H9 (cell line): ENCODE measurements around the gene RNF113B. TPM values are rescaled to one million over a fixed set of nuclear protein-coding genes. Genes with fewer than 3 reads are reported as not detected.

Source experiments
- DNase-seq: peaks from one replicate; pipeline ENCODE4 v3.0.0-alpha.2; 2017
- H2AFZ ChIP-seq: one replicate; pipeline ENCODE4 v1.6.1; 2013; ENCODE audit warnings: mild to moderate bottlenecking, low read length, control low read depth, moderate library complexity
- H2AK5ac ChIP-seq: 2 replicates; pipeline ENCODE4 v1.6.1; 2013; ENCODE audit warnings: low read length, control low read depth, mixed read lengths; ENCODE audit not compliant: insufficient read length
- H2BK120ac ChIP-seq: one replicate; pipeline ENCODE4 v1.6.1; 2013; ENCODE audit warnings: low read depth, mild to moderate bottlenecking, low read length, control low read depth, inconsistent platforms; ENCODE audit not compliant: poor library complexity, severe bottlenecking
- H2BK12ac ChIP-seq: 2 replicates; pipeline ENCODE4 v1.6.1; 2013; ENCODE audit warnings: low read length, control low read depth, mixed read lengths, low read depth; ENCODE audit not compliant: insufficient read length
- H2BK15ac ChIP-seq: 2 replicates; pipeline ENCODE4 v1.6.1; 2013; ENCODE audit warnings: low read depth, low read length, control low read depth
- H2BK20ac ChIP-seq: one replicate; pipeline ENCODE4 v1.6.1; 2013; ENCODE audit warnings: low read depth, mild to moderate bottlenecking, low read length, control low read depth, inconsistent platforms; ENCODE audit not compliant: poor library complexity, severe bottlenecking
- H2BK5ac ChIP-seq: 2 replicates; pipeline ENCODE4 v1.6.1; 2013; ENCODE audit warnings: low read length, control low read depth, mixed read lengths; ENCODE audit not compliant: insufficient read length
- H3K14ac ChIP-seq: 2 replicates; pipeline ENCODE4 v1.6.1; 2013; ENCODE audit warnings: low read length, control low read depth; ENCODE audit not compliant: insufficient read depth
- H3K18ac ChIP-seq: 2 replicates; pipeline ENCODE4 v1.6.1; 2013; ENCODE audit warnings: low read depth, mild to moderate bottlenecking, mixed read lengths, low read length, control low read depth; ENCODE audit not compliant: insufficient read length
- H3K23ac ChIP-seq: 2 replicates; pipeline ENCODE4 v1.6.1; 2013; ENCODE audit warnings: low read length, control low read depth, mixed read lengths, low read depth; ENCODE audit not compliant: insufficient read length
- H3K23me2 ChIP-seq: 2 replicates; pipeline ENCODE4 v1.6.1; 2013; ENCODE audit warnings: low read depth, mild to moderate bottlenecking, mixed read lengths, low read length, control low read depth; ENCODE audit not compliant: insufficient read length, poor library complexity, severe bottlenecking
- H3K27ac ChIP-seq: 2 replicates; pipeline ENCODE4 v1.5.1; 2013; ENCODE audit warnings: low read length, control low read depth, mixed read lengths, low read depth; ENCODE audit not compliant: insufficient read length
- H3K27me3 ChIP-seq: 2 replicates; pipeline ENCODE4 v1.6.1; 2013; ENCODE audit warnings: low read length, control low read depth, inconsistent platforms; ENCODE audit not compliant: insufficient read depth
- H3K4ac ChIP-seq: 2 replicates; pipeline ENCODE4 v1.6.1; 2013; ENCODE audit warnings: low read depth, mild to moderate bottlenecking, control low read depth, inconsistent platforms, low read length, moderate library complexity
- H3K4me1 ChIP-seq: 2 replicates; pipeline ENCODE4 v1.6.1; 2013; ENCODE audit warnings: low read length, control low read depth, inconsistent platforms; ENCODE audit not compliant: insufficient read depth
- H3K4me2 ChIP-seq: 2 replicates; pipeline ENCODE4 v1.6.1; 2013; ENCODE audit warnings: low read length, control low read depth, mixed read lengths; ENCODE audit not compliant: insufficient read length, insufficient read depth
- H3K56ac ChIP-seq: 2 replicates; pipeline ENCODE4 v1.6.1; 2013; ENCODE audit warnings: low read depth, mild to moderate bottlenecking, mixed read lengths, low read length, control low read depth; ENCODE audit not compliant: insufficient read length
- H3K79me1 ChIP-seq: 2 replicates; pipeline ENCODE4 v1.6.1; 2013; ENCODE audit warnings: low read depth, mild to moderate bottlenecking, moderate library complexity, low read length, control low read depth, inconsistent platforms; ENCODE audit not compliant: insufficient read depth, poor library complexity, severe bottlenecking
- H3K79me2 ChIP-seq: 2 replicates; pipeline ENCODE4 v1.6.1; 2013; ENCODE audit warnings: low read length, control low read depth, inconsistent platforms; ENCODE audit not compliant: insufficient read depth
- H3K9ac ChIP-seq: 2 replicates; pipeline ENCODE4 v1.6.1; 2013; ENCODE audit warnings: low read length, control low read depth, mixed read lengths; ENCODE audit not compliant: insufficient read length; ENCODE audit errors: extremely low read depth
- H3K9me3 ChIP-seq: one replicate; pipeline ENCODE4 v1.6.1; 2013; ENCODE audit warnings: low read depth, low read length, inconsistent platforms; ENCODE audit not compliant: control insufficient read depth
- H3T11ph ChIP-seq: one replicate; pipeline ENCODE4 v1.6.1; 2013; ENCODE audit warnings: mild to moderate bottlenecking, low read length, control low read depth, inconsistent platforms
- H4K20me1 ChIP-seq: one replicate; pipeline ENCODE4 v1.6.1; 2013; ENCODE audit not compliant: control insufficient read depth, insufficient read length, insufficient read depth
- H4K5ac ChIP-seq: 2 replicates; pipeline ENCODE4 v1.6.1; 2013; ENCODE audit warnings: low read depth, mild to moderate bottlenecking, mixed read lengths, low read length, control low read depth; ENCODE audit not compliant: insufficient read length
- H4K8ac ChIP-seq: replicated peaks from 2 replicates; pipeline ENCODE4 v1.6.1; 2013; ENCODE audit warnings: low read length, control low read depth, mixed read lengths, low read depth; ENCODE audit not compliant: insufficient read length
- H4K91ac ChIP-seq: 2 replicates; pipeline ENCODE4 v1.6.1; 2013; ENCODE audit warnings: low read depth, mild to moderate bottlenecking, moderate library complexity, mixed read lengths, low read length, control low read depth; ENCODE audit not compliant: insufficient read length
- H3K27ac Mint-ChIP-seq, 3 experiments: 2 replicates in 2 of 3; 3 replicates in 1 of 3; pipeline ENCODE4 v1.8.0; 2020 to 2021; ENCODE audit warnings: mixed read lengths in 3 of 3, mild to moderate bottlenecking in 1 of 3, moderate library complexity in 1 of 3
- H3K27me3 Mint-ChIP-seq: 2 replicates; pipeline ENCODE4 v1.8.0; 2021; ENCODE audit warnings: low read depth, mild to moderate bottlenecking, moderate library complexity, mixed read lengths
- H3K36me3 Mint-ChIP-seq, 3 experiments: 2 replicates in 2 of 3; 3 replicates in 1 of 3; pipeline ENCODE4 v1.8.0; 2020 to 2021; ENCODE audit warnings: low read depth in 3 of 3, mixed read lengths in 3 of 3; ENCODE audit not compliant: insufficient read depth in 1 of 3
- H3K4me1 Mint-ChIP-seq, 2 experiments: 2 replicates each; pipeline ENCODE4 v1.8.0; 2020; ENCODE audit warnings: mixed read lengths in 2 of 2
- H3K4me3 Mint-ChIP-seq, 2 experiments: 2 replicates in 1 of 2; 3 replicates in 1 of 2; pipeline ENCODE4 v1.8.0; 2020 to 2021; ENCODE audit warnings: mild to moderate bottlenecking in 2 of 2, mixed read lengths in 2 of 2, moderate library complexity in 1 of 2
- H3K9me3 Mint-ChIP-seq, 2 experiments: 2 replicates in 1 of 2; 3 replicates in 1 of 2; pipeline ENCODE4 v1.8.0; 2020; ENCODE audit warnings: mild to moderate bottlenecking in 2 of 2, mixed read lengths in 2 of 2, moderate library complexity in 1 of 2
- whole genome bisulfite sequencing: extraction: QIAGEN DNeasy Blood & Tissue Kit; methylation state at CpG from one replicate; pipeline ENCODE4 v1.1.7; 2013; ENCODE audit warnings: missing lambda C conversion rate, low lambda C conversion rate, mixed read lengths; ENCODE audit not compliant: insufficient read length; ENCODE audit errors: extremely low coverage; 5-methylcytosine and 5-hydroxymethylcytosine counted together
- total RNA-seq: library from RNA; stranded (reverse); gene quantifications from 2 replicates; pipeline ENCODE4 v1.2.1, GENCODE V29; 2021
- TF ChIP-seq, protein P1 (sequence below): fragments of 200-600 bp; sonication (generic); conservative IDR thresholded peaks from 3 replicates; pipeline ENCODE4 v1.8.0; 2021; ENCODE audit warnings: antibody characterized with exemption, mild to moderate bottlenecking

The RNF113B gene
- total RNA-seq, 1 experiment from 2014 or later: not detected

GRCh38 chr13:98214707-98215106 is 37.6 kb upstream of the RNF113B start:
- no peak overlapping the region for H3K4ac ChIP-seq
- H3K4me1 ChIP-seq: peaks cover 4% of the 10 kb centered on the region; the same call in 1 of the 2 replicates
- Mint-ChIP-seq H3K36me3 (peaks cover 28 to 47% (median 33%) of the 10 kb centered on the region in 3 experiments), H3K27ac (no peak overlapping the region), H3K9me3 (peaks cover 18 to 19% of the 10 kb centered on the region in 2 experiments), H3K4me3 (no peak overlapping the region), H3K4me1 (peaks cover 21 to 31% of the 10 kb centered on the region in 2 experiments), H3K27me3 (no peaks in the 10 kb centered on the region; the same call in 1 of the 2 replicates)
- TF ChIP-seq, protein P1, sequence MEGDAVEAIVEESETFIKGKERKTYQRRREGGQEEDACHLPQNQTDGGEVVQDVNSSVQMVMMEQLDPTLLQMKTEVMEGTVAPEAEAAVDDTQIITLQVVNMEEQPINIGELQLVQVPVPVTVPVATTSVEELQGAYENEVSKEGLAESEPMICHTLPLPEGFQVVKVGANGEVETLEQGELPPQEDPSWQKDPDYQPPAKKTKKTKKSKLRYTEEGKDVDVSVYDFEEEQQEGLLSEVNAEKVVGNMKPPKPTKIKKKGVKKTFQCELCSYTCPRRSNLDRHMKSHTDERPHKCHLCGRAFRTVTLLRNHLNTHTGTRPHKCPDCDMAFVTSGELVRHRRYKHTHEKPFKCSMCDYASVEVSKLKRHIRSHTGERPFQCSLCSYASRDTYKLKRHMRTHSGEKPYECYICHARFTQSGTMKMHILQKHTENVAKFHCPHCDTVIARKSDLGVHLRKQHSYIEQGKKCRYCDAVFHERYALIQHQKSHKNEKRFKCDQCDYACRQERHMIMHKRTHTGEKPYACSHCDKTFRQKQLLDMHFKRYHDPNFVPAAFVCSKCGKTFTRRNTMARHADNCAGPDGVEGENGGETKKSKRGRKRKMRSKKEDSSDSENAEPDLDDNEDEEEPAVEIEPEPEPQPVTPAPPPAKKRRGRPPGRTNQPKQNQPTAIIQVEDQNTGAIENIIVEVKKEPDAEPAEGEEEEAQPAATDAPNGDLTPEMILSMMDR: no peak
- H2BK12ac ChIP-seq: no peak overlapping the region
- H4K20me1 ChIP-seq: no peaks in the 10 kb centered on the region
- WGBS: no CpG with 5 or more reads among the region's 6 CpGs
- no peak overlapping the region for H4K8ac ChIP-seq
- no peak overlapping the region for H2AFZ ChIP-seq
- no peak overlapping the region for H4K5ac ChIP-seq
- no peak overlapping the region for H3K23ac ChIP-seq
- H2BK15ac ChIP-seq: no peak overlapping the region
- H3T11ph ChIP-seq: no peak overlapping the region
- H3K9ac ChIP-seq: no peak overlapping the region
- H3K14ac ChIP-seq: no peak overlapping the region
- H3K23me2 ChIP-seq: no peaks in the 10 kb centered on the region
- no peak overlapping the region for H2BK5ac ChIP-seq
- no peak for DNase-seq
- no peaks in the 10 kb centered on the region for H3K27me3 ChIP-seq
- no peak overlapping the region for H2AK5ac ChIP-seq
- H3K9me3 ChIP-seq: no peaks in the 10 kb centered on the region
- no peak overlapping the region for H2BK20ac ChIP-seq
- no peaks in the 10 kb centered on the region; the same call in 1 of the 2 replicates for H3K79me2 ChIP-seq
- no peaks in the 10 kb centered on the region for H3K79me1 ChIP-seq
- no peak overlapping the region for H3K27ac ChIP-seq
- H3K56ac ChIP-seq: no peak overlapping the region
- H4K91ac ChIP-seq: no peak overlapping the region
- no peak overlapping the region for H2BK120ac ChIP-seq
- H3K18ac ChIP-seq: no peak overlapping the region
- no peak overlapping the region for H3K4me2 ChIP-seq
